Stimulated activated CD8-positive, alpha-beta memory T cell treated with anti-CD3 and anti-CD28 coated beads, Interleukin-4, amount 100 ng/mL, for 24 hours (primary cell): ENCODE results near the gene SIDT2.
"Not testable (repeated sequence)": the region's sequence is repeated elsewhere in the genome, so short reads cannot be mapped to it uniquely, and the experiment has no call there.

Source experiments
- DNase-seq: peaks from one replicate; pipeline ENCODE4 v3.0.0-alpha.2; 2020; ENCODE audit warnings: low read depth

SIDT2 gene

GRCh38 chr11:117172724-117173421 lies 5.7 kb upstream of the SIDT2 start:
- no peak for DNase-seq

GRCh38 chr11:117175104-117175503 lies 3.4 kb upstream of the SIDT2 start:
- DNase-seq, result no peak

GRCh38 chr11:117175781-117176180 lies 2.8 kb upstream of the SIDT2 start:
- DNase-seq, result no peak

- no peak for DNase-seq
Observed at GRCh38 chr11:117176186-117176585, 2.4 kb upstream of the SIDT2 start.

- DNase-seq, result no peak
Observed at GRCh38 chr11:117177534-117178209, 871 bp upstream of the SIDT2 start.

- DNase-seq, result peak; percentile 11
Observed at GRCh38 chr11:117179048-117179999, 781 bp downstream of the SIDT2 start.

- no peak for DNase-seq
Observed at GRCh38 chr11:117180020-117180419, 1.5 kb downstream of the SIDT2 start.

GRCh38 chr11:117180661-117181585 lies 2.4 kb downstream of the SIDT2 start:
- DNase-seq, result peak; percentile 15

GRCh38 chr11:117181586-117182550 lies 3.3 kb downstream of the SIDT2 start:
- DNase-seq, result no peak

- DNase-seq, result no peak
Observed at GRCh38 chr11:117182551-117182935, 4.0 kb downstream of the SIDT2 start.

GRCh38 chr11:117183178-117183577 lies 4.6 kb downstream of the SIDT2 start:
- DNase-seq, result not testable (repeated sequence)

- no peak for DNase-seq
Observed at GRCh38 chr11:117183724-117184349, 5.3 kb downstream of the SIDT2 start.

GRCh38 chr11:117185736-117186430 lies 7.3 kb downstream of the SIDT2 start:
- DNase-seq, result no peak

- DNase-seq, result no peak
Observed at GRCh38 chr11:117186431-117186761, 7.9 kb downstream of the SIDT2 start.

- DNase-seq, result no peak
Observed at GRCh38 chr11:117187007-117187406, 8.5 kb downstream of the SIDT2 start.

- no peak for DNase-seq
Observed at GRCh38 chr11:117187428-117187798, 8.9 kb downstream of the SIDT2 start.

GRCh38 chr11:117187799-117188481 lies 9.4 kb downstream of the SIDT2 start:
- no peak for DNase-seq

- no peak for DNase-seq
Observed at GRCh38 chr11:117188620-117189081, 10.1 kb downstream of the SIDT2 start.
